HFF-Myc (cell line): Measurements from ENCODE around the gene TJAP1.

Source experiments
- DNase-seq: peaks from one replicate; pipeline ENCODE4 v3.0.0-alpha.2; 2011; ENCODE audit warnings: low read depth; ENCODE audit errors: extremely low read depth
- H3K4me3 ChIP-seq: replicated peaks from 2 replicates; pipeline ENCODE4 v1.5.1; 2011; ENCODE audit warnings: low read depth, mild to moderate bottlenecking, control low read depth, low read length
- TF ChIP-seq, protein P1 (sequence below): IDR thresholded peaks from 2 replicates; pipeline ENCODE4 v1.5.1; 2012; ENCODE audit warnings: mild to moderate bottlenecking, low read depth, low read length, control low read depth; ENCODE audit errors: missing control alignments

Gene TJAP1

DNA sequence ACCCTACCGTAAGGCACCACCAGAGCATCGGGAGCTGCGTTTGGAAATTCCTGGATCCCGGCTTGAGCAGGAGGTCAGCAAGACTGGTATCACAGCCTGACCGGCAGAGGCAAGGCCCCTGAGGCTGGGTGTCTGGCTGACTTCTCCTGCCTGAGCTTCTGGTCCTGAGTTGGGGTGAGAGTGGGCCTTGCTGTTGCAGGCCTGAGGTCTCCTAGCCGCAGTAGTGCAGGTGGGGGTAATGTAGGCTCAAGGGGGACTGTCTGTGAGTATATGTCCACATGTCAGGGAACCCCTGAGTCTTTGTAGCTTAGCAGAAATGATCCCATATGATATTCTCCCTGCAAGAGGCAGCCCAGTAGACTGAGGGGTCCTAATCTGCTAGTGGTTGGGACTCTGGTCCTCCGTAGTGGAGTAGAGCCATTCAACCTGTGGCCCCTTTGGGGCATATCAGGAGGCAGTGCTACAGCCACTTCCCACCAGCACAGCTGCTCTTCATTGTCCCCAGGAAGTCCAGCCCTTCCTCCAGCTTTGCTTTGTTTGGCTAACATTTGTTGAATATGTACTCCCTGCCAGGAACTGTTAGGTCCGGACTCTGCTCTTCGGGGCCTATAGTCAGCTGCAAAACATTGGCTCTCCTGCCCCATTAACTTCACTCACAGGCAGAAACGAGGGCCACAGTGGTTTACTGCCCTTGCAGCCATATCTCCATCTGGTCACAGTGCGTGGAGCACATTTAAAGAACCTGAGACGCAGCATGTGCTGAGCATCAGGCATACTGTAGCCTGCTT lies 21.9 kb downstream of the TJAP1 start:
- H3K4me3 ChIP-seq: no peak overlapping the region

DNA sequence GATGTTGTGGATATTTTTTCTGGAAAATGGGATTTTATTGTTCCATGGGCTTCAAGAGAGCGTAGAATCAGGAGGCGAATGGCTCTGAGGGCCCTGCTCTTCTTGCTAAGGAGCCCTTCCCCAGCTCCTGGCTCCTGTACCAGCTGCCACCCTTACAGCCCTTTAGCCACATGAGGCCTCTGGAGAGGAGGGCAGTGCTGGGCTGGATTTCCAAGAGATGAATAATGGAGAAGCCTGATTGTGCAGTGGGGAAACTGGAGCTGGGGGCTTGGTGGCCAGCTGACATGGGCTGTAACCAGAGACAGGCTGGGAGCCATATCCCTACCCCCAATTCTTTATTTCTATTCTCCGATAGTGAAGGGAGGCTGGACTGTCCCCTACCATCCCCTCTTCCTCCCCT lies 23.6 kb downstream of the TJAP1 start:
- DNase-seq: no peak
- H3K4me3 ChIP-seq: no peak overlapping the region
- TF ChIP-seq, protein P1, sequence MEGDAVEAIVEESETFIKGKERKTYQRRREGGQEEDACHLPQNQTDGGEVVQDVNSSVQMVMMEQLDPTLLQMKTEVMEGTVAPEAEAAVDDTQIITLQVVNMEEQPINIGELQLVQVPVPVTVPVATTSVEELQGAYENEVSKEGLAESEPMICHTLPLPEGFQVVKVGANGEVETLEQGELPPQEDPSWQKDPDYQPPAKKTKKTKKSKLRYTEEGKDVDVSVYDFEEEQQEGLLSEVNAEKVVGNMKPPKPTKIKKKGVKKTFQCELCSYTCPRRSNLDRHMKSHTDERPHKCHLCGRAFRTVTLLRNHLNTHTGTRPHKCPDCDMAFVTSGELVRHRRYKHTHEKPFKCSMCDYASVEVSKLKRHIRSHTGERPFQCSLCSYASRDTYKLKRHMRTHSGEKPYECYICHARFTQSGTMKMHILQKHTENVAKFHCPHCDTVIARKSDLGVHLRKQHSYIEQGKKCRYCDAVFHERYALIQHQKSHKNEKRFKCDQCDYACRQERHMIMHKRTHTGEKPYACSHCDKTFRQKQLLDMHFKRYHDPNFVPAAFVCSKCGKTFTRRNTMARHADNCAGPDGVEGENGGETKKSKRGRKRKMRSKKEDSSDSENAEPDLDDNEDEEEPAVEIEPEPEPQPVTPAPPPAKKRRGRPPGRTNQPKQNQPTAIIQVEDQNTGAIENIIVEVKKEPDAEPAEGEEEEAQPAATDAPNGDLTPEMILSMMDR: no peak

More for the DNA sequence above, 21.9 kb downstream of the TJAP1 start:
- DNase-seq: no peak
- TF ChIP-seq, protein P1: no peak

DNA sequence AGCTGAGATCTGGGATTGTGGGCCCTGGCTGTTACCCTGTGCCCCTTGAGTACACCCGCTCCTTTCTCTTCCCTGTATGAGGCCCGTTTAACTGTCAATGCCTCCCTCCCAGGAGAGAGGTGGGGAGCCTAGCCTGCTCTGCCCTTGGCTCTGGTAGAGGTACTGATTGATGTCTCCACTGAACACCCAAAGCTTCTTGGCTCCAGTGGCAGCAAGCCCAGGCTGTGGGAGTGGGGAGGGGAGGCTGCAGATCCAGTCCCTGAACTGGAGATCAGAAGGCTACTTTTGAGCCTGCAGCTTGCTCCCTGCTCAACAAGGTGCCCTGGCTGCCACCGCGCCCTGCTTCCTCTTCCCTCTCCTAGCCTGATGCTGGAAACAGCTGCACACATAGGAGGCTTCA lies 25.3 kb downstream of the TJAP1 start:
- H3K4me3 ChIP-seq: no peak overlapping the region
- DNase-seq: no peak
- TF ChIP-seq, protein P1: no peak

DNA sequence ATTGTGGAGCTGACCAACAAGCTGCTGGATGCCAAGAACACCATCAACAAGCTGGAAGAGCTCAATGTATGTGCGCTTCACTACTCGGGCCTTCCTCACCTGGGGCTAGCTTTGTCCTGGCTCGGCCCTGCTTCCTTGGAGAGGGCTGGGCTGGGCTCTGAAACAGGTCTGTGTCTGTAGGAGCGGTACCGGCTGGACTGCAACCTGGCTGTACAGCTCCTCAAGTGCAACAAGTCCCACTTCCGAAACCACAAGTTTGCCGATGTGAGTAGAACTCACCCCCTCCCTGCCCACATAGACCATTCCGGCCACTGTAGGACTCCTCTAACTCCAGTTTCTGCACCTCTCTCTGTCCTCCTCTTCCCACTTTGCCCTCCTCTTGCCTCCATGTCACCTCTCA lies 26.1 kb downstream of the TJAP1 start:
- no peak overlapping the region for H3K4me3 ChIP-seq
- TF ChIP-seq, protein P1: no peak
- no peak for DNase-seq

DNA sequence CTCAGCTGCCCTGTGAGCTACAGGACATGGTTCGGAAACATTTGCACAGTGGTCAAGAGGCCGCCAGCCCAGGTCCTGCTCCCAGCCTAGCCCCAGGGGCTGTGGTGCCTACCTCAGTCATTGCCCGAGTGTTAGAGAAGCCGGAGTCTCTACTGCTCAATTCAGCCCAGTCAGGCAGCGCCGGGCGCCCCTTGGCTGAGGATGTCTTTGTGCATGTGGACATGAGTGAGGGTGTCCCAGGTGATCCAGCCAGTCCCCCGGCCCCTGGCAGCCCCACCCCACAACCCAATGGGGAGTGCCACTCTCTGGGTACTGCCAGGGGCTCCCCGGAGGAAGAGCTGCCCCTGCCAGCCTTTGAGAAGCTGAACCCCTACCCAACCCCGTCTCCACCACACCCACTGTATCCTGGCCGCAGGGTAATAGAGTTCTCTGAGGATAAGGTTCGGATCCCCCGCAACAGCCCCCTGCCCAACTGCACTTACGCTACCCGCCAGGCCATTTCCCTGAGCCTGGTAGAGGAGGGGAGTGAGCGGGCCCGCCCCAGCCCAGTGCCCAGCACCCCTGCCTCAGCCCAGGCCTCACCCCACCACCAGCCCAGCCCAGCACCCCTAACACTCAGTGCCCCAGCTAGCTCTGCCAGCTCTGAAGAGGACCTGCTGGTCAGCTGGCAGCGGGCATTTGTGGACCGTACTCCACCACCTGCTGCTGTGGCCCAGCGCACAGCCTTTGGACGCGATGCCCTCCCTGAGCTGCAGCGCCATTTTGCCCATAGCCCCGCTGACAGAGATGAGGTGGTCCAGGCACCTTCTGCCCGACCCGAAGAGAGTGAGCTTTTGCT lies 27.6 kb downstream of the TJAP1 start:
- no peak overlapping the region for H3K4me3 ChIP-seq
- TF ChIP-seq, protein P1: no peak
- DNase-seq: no peak

DNA sequence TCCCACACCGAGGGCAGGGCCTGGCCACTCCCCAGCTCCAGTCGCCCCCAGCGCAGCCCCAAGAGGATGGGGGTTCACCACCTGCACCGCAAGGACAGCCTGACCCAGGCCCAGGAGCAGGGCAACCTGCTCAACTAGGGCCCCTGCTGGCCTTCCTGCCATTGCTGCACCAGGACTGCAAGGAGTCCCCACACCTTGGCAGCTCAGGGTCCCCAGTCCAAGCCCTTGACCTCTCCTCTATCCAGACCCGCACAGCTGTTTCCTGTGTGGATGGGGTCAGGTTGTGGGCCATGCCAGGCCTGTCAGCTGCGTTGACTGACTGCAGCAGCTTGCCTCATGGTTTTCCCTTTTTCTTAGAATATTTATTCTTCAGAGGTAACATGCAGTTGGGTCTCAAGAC lies 28.3 kb downstream of the TJAP1 start:
- TF ChIP-seq, protein P1: no peak
- H3K4me3 ChIP-seq: no peak overlapping the region
- DNase-seq: no peak
